ENCODE measurements around the gene AXDND1.

DNA sequence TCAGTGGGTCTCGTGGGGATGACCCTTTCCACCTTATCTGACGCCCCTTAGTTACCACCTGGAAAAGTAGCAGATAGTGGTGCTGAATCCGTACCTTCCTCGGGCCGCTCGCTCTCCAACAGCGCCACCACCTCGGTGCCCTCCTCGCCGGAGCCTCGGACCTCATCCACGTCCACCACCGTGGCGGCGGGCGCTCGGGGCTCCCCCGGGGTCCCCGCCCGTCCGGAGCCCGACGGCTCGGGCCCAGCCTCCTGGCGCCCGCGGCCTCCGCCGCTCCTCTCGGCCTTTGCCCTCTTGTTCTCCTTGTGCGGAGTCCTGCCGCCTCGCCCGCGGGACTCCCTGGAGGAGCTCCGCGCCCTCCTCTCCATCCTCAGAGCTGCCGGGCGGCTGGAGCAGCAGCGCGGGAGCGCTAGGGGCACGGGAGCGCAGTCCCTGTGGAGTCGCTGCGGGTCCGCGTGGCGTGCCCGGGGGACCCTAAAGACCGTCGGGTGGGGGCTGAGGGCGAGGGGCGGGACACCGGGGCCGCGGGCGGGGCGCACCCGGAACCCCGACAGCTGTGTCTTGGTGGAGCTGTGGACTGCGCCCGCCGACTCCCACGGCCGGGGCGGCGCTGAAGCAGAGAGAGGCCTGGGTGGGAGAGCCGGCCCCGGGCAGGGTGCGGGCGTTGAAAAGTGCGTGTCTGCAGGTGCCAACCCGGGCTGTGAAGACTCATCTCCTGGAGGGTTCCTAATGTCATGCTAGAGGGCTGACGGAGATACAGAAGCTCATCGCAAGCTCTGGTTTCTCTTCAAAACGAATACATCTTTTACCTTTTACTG, 209.9 kb downstream of the AXDND1 start, which contains the start of gene NPHS2:
- no peak for TF ChIP-seq POLR2A (IDR thresholded peaks at IDR 0.05; ENCODE audit: low read depth)
- TF ChIP-seq, protein P1, sequence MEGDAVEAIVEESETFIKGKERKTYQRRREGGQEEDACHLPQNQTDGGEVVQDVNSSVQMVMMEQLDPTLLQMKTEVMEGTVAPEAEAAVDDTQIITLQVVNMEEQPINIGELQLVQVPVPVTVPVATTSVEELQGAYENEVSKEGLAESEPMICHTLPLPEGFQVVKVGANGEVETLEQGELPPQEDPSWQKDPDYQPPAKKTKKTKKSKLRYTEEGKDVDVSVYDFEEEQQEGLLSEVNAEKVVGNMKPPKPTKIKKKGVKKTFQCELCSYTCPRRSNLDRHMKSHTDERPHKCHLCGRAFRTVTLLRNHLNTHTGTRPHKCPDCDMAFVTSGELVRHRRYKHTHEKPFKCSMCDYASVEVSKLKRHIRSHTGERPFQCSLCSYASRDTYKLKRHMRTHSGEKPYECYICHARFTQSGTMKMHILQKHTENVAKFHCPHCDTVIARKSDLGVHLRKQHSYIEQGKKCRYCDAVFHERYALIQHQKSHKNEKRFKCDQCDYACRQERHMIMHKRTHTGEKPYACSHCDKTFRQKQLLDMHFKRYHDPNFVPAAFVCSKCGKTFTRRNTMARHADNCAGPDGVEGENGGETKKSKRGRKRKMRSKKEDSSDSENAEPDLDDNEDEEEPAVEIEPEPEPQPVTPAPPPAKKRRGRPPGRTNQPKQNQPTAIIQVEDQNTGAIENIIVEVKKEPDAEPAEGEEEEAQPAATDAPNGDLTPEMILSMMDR (IDR thresholded peaks at IDR 0.05), result no peak

All from esophagus muscularis mucosa (tissue), 3 donors.